GM18508 (cell line): ENCODE measurements around the gene ETFA.

Experiments used
- ATAC-seq: cut with Tn5 transposase; IDR thresholded peaks from one replicate; pipeline ENCODE4 v1.9.1; 2021; ENCODE audit warnings: moderate number of reproducible peaks; ENCODE audit not compliant: insufficient read depth, unreplicated experiment

Gene ETFA

DNA sequence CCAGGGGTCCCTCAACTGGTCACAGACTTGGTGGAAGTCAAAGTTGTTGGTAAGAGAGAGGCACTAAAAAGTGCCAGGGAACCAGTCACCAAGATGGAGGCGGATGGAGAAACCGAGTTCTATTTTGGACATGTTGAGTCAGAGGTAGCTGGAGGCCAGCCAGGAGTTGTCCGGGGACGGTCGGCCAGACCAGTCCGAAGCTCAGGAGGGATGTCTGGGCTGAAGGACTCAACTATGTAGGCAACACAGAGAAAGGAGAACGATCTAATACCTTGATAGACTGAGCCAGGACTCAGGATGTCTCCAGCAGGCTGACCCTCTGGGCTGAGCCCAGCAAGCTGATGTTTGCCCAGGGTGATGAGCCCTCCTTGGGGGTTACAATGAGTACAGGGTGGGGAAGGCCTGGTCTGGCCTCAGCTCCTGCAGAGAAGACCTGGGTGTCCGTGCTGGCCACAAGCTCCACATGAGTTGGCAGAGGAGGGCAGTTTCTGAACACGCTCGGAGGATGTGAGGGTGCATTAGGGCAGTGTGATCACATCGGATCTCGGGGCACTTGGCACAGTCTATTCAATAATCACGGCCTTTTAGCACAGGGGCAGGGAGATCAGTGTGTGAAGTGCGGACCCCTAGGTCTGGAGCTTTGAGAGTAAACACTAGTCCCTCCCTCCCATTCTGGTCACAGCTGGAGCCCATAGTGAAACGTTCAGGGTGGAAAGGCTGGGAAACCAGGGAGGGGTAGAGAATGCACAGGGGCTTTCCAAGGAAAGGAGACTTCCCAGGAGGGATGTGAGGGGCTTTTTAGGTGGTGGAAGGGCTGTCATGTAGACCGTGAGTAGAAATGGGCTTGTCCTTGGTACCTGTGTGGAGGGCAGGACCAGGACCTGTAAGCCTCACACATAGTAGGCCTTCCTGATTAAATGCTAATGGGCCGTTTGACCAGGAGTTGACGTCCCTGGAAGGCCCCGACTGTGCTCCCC lies 111.9 kb downstream of the ETFA start:
- no peak for ATAC-seq

- no peak for ATAC-seq
These were observed 112.7 kb downstream of the ETFA start for GRCh38 chr15:76198456-76199105.

GRCh38 chr15:76197703-76198455 lies 113.4 kb downstream of the ETFA start:
- ATAC-seq = no peak

- ATAC-seq = no peak
These were observed 114.7 kb downstream of the ETFA start for GRCh38 chr15:76196269-76197231.

GRCh38 chr15:76195506-76196268 lies 115.6 kb downstream of the ETFA start:
- no peak for ATAC-seq

GRCh38 chr15:76193934-76194333 lies 117.3 kb downstream of the ETFA start:
- no peak for ATAC-seq

DNA sequence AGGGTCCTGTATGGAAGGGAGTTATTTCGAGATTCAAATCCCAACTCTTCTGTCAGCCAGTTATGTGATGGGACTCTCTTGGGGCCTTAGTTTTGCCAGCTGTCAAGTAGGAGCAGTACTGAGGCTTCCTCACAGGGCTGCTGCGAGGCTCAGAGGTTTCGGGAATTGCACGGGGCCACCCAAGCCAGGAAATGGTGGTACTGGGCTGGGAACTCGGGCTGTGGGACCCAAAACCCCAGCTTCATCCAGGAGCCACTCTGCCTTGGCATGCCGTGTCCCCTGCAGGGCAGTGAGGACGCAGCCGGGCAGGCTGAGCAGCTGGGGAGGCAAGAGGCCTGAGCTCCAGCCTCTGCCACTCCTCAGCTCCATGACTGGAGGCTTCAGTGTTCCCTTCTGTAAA lies 118.6 kb downstream of the ETFA start:
- no peak for ATAC-seq

DNA sequence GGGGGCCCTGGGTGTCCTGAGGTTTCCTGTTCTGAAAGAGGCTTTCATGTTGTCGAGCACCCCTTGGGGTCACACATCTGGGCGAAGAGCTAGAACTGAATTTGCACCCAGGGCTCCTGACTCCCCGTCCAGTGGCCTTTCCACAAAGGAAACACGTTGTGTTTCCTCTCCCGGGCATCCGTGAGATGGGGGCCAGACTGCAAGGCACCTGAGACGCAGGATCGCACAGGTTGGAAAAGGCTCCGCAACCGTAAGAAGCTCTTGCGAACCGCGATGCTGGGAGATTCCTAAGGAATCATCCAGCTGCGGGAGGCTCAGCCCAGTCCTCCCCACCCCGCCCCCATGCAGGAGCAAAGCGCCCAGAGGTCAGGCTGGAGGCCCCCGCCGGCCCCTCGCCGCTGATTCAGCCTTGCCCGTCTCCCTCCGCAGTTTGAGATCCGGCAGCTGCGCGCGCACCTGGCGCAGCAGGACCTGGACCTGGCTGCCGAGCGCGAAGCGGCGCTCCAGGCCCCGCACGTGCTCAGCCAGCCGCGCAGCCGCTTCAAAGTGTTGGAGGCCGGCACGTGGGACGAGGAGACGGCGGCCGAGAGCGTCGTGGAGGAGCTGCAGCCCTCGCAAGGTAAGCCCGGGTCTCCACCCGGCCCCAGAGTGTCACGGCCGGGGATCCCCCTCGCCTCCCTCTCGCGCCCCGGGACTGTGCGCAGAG lies 119.6 kb downstream of the ETFA start:
- no peak for ATAC-seq

DNA sequence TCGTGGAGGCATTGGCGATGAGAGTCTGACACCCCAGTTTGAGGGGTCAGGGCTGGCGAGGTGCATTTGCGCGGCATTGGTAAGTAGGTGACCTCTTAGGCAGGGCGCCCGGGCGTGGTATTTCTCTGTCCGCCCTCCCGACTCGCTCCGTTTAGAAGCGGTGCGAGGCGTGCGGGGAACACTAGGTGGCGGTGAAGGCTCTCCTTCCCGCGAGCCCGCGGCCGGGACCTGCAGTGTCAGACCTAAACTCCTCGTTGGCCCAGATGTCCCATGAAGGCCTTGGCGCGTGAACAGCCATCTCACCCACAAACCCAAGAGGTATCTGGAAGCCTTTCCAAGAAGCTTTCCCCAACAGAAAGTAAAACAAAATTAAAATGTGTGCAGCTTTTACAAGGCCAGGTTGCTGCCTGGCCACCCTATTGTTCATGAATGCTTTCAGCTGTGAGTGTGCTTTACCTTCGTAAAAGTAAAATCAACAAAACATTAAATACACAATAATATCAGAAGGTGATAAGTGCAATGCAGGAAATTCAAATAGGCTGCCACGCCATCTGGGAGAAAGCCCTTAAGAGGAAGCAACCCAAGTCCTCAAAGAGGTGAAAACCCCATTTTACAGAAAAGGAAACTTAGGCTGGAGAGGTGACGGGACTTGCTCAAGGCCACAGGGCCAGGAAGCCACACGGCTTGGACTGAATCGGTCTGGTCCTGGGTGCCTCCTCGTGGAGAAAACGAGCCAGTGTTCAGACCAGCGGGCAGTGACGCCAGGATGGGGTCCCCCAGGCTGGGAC lies 120.3 kb downstream of the ETFA start:
- no peak for ATAC-seq

- ATAC-seq = no peak
These were observed 121.2 kb downstream of the ETFA start for GRCh38 chr15:76190070-76190564.

DNA sequence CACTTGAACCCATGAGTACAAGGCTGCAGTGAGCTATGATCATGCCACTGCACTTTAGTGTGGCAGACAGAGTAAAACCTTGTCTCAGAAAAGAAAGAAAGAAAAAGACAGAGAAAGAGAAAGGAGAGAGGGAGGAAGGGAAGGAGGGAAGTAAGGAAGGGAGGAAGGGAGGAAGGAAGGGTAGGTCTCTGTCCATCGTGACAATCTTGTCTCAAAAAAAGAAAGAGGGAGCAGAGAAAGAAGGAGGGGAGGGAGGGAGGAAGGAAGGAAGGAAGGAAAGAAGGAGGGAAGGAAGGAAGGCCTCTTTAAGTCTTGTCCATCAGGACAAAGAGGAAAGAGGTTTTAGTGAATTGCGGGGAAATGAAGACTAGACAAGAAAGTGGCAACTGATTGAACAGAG lies 122.2 kb downstream of the ETFA start:
- ATAC-seq = no peak

GRCh38 chr15:76187163-76187562 lies 124.1 kb downstream of the ETFA start:
- ATAC-seq = no peak

GRCh38 chr15:76185716-76186115 lies 125.6 kb downstream of the ETFA start:
- no peak for ATAC-seq

DNA sequence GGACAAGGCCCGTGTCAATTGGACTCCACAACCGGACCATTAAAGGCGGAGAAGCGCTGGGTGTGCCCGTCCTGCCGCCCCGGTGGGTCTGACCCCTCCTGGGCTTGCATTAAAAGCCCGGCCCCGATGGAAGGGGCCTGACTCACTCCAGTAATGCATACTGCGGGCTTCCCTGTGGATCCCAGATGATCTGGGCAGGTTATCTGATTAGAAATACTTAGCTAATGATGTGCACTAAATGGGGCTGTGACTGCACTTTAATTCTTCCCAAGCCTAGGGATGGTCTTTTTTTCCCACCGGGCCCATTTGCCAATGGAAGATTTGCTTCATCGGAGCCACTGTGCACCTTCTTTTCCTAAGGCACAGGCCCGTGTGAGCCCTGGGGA lies 126.6 kb downstream of the ETFA start:
- ATAC-seq = no peak

- ATAC-seq = no peak
These were observed 127.2 kb downstream of the ETFA start for GRCh38 chr15:76183930-76184649.

- no peak for ATAC-seq
These were observed 129.6 kb downstream of the ETFA start for GRCh38 chr15:76181705-76182107.

- ATAC-seq = no peak
These were observed 130.9 kb downstream of the ETFA start for GRCh38 chr15:76180321-76180720.
